Sciatic nerve (tissue), 2 donors: ENCODE results near the gene ZNF512. TPM values are rescaled to one million over a fixed set of nuclear protein-coding genes. Genes with fewer than 3 reads are reported as not detected.
"Not testable (repeated sequence)": the region's sequence is repeated elsewhere in the genome, so short reads cannot be mapped to it uniquely, and the experiment has no call there.

ENCODE experiments used
- ATAC-seq: fragments of 200-7000 bp; cut with Tn5 transposase; one replicate; pipeline ENCODE4 v1.9.1; 2020; ENCODE audit warnings: mild to moderate bottlenecking, moderate library complexity
- DNase-seq: peaks from one replicate; pipeline ENCODE4 v3.0.0-alpha.2; 2020; ENCODE audit warnings: low spot score
- intact Hi-C: fragments of 100-400 bp; cut with DNase I; formaldehyde crosslinking; loops from one replicate; pipeline ENCODE4 v1.14.2; 2022
- total RNA-seq: library from RNA; stranded (reverse); fragmentation: NEBNext Ultra II Directional; extraction: Animal tissue kit (Norgen Biotek cat#: 25700); gene quantifications from one replicate; pipeline ENCODE4 v1.2.1, GENCODE V29; 2021
- donor health status: DM: no; HTN: no; CAD: no.
- donor health status: DM: no; HTN: no; CAD: no.

The ZNF512 gene, protein sequence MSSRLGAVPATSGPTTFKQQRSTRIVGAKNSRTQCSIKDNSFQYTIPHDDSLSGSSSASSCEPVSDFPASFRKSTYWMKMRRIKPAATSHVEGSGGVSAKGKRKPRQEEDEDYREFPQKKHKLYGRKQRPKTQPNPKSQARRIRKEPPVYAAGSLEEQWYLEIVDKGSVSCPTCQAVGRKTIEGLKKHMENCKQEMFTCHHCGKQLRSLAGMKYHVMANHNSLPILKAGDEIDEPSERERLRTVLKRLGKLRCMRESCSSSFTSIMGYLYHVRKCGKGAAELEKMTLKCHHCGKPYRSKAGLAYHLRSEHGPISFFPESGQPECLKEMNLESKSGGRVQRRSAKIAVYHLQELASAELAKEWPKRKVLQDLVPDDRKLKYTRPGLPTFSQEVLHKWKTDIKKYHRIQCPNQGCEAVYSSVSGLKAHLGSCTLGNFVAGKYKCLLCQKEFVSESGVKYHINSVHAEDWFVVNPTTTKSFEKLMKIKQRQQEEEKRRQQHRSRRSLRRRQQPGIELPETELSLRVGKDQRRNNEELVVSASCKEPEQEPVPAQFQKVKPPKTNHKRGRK
- 46.1 TPM for total RNA-seq

DNA sequence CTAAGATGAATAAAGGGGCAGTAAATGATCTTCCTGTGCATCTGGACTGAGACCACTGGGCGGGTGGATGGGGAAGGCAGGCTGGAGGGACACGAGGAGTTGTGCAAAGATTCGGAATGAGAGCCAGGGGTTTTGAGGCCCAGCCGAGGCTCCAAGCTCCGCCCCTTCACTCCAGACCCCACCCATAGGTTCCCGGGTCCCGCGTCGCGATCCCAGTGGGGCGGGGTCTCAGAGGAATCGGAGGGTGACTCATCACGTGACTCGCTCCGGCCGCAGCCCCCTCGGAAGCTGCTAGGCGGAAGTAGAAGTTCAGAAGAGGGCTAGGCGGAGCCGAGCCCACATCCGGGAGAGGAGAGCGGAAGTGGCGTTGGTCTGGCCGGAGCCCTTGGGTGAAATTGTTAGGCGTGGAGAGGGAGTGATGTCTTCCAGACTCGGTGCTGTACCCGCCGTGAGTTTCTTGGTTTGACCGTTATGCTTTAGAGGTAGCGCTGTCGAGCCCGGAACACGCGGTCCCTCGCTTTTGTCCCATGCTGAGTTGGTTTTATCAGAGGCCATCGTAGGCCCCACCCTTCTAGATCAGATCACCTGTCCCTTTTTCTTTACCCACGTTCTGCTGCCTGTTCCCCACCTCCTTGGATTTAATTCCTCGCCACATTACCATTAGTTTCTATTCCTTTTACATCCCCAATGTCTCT lies at the start of gene ZNF512:
Gene ZNF512 (plus strand): TSS at position 348 of the 695 bp plus-strand sequence. CDS start 71 bp downstream, at position 419.
- intact Hi-C loops = no loop called here
- DNase-seq (peak; percentile 91), ATAC-seq (peak; percentile 99)

DNA sequence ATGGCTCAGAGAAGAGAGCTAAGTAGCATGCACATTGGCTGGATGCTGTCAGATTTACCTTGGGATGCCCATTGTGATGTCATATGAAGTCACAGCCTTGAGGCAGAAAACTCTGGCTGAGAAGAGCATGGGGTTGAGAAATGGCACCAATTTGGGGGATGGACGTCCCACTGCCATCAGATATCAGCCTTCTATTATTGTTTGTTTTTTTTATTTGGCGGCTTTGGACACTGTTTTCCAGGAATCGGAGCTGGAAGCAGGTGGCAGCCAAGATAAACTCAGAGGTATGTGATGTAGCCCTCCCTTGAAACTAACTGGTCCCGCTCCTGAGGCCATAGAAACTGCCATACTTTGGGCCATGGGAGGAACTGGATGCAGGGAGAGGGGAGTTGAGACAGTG lies 45.6 kb upstream of the ZNF512 start:
- no peak for DNase-seq
- intact Hi-C loops = no loop called here
- ATAC-seq = no peak

DNA sequence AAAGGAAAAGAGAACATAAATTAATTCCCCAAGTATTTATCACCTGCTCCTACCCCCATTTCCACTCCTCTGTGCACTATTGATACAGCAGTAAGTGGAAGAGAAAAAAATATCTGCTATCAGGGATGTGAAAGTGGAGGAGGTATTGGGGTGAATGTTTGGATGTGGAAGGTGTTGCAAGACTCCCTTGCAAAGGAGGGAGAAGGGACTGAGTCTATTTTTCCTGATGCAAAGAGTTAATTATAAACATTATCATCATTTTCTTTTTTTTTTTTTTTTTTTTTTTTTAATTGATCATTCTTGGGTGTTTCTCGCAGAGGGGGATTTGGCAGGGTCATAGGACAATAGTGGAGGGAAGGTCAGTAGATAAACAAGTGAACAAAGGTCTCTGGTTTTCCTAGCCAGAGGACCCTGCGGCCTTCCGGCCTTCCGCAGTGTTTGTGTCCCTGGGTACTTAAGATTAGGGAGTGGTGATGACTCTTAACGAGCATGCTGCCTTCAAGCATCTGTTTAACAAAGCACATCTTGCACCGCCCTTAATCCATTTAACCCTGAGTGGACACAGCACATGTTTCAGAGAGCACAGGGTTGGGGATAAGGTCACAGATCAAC lies 43.9 kb upstream of the ZNF512 start:
- DNase-seq, ATAC-seq, intact Hi-C loops: not testable (repeated sequence)

DNA sequence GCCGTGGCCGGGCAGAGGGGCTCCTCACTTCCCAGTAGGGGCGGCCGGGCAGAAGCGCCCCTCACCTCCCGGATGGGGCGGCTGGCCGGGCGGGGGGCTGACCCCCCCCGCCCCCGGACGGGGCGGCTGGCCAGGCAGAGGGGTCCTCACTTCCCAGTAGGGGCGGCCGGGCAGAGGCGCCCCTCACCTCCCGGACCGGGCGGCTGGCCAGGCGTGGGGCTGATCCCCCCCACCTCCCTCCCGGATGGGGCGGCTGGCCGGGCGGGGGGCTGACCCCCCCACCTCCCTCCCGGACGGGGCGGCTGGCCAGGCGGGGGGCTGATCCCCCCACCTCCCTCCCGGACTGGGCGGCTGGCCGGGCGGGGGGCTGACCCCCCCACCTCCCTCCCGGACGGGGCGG lies 43.2 kb upstream of the ZNF512 start:
- DNase-seq = not testable (repeated sequence)

DNA sequence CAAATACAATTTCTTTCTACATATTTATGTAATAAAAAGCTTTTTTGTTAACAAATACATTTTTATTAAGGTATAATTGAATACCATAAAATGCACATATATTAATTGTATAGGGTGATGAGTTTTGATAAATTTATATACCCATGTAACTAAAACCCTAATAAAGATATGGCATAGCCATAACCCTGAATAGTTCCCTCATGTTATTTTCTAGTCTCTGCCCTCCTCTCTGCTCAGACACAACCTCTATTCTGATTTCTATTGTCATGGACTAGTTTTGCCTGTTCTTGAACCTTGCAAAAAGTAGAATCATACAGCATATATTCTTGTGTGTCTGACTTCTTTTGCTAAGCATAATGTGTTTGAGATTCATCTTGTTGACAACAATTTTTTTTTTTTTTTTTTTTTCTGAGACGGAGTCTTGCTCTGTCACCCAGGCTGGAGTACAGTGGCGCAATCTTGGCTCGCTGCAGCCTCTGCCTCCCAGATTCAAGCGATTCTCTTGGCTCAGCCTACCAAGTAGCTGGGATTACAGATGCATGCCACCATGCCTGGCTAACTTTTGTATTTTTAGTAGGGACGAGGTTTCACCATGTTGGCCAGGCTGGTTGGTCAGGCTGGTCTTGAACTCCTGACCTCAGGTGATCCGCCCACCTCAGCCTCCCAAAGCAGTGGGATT lies 38.6 kb upstream of the ZNF512 start:
- ATAC-seq (no peak), DNase-seq (no peak)
- intact Hi-C loops = no loop called here

More for the DNA sequence above, 43.2 kb upstream of the ZNF512 start:
- intact Hi-C loops, ATAC-seq: not testable (repeated sequence)

DNA sequence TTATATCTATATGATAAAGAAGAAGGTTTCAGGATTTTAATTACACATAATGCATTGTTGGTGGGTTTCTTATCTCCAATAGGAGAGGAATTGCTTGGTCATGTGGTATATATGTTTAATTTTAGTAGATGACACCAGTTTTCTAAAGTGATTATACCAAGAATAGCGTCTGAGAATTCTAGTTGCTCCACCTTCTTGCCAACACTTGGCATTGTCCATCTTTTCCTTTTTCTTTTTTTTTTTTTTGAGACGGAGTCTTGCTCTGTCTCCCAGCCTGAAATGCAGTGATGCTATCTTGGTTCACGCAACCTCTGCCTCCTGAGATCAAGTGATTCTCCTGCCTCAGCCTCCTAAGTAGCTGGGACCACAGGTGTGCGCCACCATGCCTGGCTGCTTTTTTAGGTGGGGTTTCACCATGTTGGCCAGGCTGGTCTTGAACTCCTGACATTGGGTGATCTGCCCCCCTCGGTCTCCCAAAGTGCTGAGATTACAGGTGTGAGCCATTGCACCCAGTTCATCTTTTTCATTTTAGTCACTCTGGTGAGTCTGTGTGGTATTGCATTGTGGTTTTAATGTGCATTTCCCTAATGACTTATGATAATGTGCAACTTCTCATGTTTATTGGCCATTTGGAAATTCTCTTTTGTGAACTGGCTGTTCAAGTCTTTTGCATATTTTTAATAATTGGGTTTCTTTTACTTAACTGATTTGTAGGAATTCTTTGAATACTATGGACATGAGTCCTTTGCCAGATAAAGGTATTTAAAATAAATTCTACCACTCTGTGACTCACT lies 37.3 kb upstream of the ZNF512 start:
- intact Hi-C loops = no loop called here

DNA sequence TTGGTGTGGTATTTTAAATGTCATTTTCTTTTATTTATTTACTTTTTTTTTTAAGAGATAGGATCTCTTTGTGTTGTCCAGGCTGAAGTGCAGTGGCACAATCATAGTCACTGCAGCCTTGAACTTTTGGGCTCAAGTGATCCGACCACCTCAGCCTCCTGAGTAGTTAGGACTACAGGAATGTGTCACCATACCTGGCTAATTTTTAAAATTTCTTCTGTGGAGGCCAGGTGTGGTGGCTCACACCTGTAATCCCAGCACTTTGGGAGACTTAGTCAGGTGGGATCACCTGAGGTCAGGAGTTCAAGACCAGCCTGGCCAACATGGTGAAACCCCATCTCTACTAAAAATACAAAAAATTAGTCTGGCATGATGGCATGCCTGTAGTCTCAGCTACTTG lies 33.5 kb upstream of the ZNF512 start:
- ATAC-seq = no peak
- intact Hi-C loops = no loop called here

More for the DNA sequence above, 37.3 kb upstream of the ZNF512 start:
- ATAC-seq (no peak), DNase-seq (no peak)

DNA sequence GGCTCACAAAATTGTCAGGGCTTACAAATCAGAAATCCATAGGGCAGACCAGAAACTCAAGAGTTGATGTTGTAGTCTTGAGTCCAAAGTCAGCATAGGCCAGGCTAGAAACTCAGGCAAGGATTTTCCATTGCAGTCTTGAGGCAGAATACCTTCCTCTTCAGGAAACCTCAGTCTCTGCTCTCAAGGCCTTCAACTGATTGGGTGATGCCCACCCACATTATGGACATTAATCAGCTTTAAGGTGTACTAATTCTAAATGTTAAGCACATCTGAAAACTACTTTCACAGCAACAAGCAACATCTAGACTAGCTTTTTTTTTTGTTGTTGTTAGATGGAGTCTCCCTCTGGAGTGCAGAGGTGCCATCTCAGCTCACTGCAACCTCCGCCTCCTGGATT lies 31.3 kb upstream of the ZNF512 start:
- no peak for DNase-seq
- ATAC-seq = no peak
- intact Hi-C loops = no loop called here

More for the DNA sequence above, 33.5 kb upstream of the ZNF512 start:
- DNase-seq = no peak

DNA sequence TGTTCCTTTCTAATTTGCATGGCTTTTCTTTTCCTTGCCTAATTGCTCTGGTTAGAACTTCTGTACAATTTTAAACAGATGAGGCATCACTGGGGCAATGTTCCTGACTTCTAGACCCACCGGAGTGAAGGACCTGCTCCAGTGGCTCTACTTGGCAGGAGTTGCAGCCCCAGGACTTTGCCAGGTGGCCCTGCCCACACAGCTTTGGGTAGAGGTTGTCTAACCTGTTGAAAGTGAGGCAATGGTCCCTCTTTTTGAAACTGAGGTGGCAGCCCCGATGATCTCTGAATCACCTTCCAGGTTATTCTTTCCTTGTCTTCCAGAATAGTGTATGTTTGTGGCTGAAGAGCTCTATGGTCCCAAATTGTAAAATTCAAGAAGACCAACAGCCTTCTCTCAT lies 29.9 kb upstream of the ZNF512 start:
- DNase-seq = no peak
- intact Hi-C loops = no loop called here
- ATAC-seq = no peak

DNA sequence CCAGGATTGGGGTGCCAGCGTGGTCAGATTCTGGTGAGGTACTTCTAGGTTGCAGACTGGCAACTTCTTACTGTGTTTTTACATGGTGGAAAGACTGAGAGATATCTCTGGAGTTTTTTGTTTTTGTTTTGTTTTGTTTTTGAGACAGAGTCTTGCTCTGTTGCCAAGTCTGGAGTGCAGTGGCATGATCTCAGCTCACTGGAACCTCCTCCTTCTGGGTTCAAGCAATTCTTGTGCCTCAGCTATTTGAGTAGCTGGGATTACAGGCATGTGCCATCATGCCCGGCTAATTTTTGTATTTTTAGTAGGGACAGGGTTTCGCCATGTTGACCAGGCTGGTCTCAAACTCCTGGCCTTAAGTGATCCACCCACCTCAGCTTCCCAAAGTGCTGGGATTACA lies 28.4 kb upstream of the ZNF512 start:
- intact Hi-C loops, ATAC-seq, DNase-seq: not testable (repeated sequence)

DNA sequence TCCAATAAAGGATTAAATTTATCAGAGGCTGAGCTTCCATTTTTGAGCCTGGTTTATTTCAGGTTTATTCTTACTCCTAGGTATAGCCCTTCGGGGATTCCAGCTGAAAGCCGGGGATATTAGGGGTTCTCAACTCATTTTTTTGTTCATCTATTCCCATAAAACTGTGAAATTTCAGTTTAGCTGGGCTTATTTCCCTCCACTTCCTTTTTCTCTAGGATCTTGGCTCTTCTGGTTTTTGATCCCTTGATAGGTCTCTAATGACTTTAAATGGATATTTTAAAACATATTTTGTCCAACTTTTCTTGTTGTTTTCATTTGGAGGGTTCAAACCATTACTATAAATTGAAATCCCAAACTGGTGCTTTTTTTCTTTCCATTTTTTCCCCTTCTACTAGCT lies 23.6 kb upstream of the ZNF512 start:
- intact Hi-C loops = no loop called here
- ATAC-seq (no peak), DNase-seq (no peak)

DNA sequence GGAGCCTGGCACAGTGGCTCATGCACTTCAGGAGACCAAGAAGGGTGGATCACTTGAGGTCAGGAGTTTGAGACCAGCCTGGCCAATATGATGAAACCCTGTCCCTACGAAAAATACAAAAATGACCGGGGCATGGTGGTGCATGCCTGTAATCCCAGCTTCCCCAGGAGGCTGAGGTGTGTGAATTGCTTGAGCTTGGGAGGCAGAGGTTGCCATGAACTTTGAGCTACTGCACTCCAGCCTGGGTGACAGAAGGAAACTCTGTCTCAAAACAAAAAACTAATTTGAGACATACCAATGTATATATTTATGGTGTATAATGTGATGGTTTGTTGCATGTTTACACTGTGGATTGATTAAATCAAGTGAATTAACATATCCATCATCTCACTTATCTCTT lies 21.8 kb upstream of the ZNF512 start:
- DNase-seq = no peak
- intact Hi-C loops = no loop called here
- no peak for ATAC-seq

DNA sequence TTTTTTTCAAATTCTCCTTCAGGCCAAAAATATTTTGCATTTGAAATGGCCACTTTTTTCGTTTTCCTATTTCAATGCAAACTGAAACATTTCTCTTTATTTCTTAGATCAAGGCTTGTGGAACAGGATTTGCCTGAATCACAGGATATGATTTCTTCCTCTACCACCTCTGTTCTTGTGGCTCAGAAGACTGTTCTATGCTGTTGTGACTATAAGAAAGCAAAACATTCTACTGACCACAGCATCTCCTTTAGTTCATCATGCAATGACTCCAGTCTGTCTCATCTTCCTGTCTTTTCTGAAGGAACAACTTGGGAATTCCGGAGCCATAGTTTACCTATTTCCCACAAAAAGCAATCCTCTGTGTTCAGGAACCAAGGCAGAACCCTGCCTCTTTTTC lies 16.2 kb upstream of the ZNF512 start:
- ATAC-seq (no peak), DNase-seq (no peak)
- intact Hi-C loops = no loop called here

DNA sequence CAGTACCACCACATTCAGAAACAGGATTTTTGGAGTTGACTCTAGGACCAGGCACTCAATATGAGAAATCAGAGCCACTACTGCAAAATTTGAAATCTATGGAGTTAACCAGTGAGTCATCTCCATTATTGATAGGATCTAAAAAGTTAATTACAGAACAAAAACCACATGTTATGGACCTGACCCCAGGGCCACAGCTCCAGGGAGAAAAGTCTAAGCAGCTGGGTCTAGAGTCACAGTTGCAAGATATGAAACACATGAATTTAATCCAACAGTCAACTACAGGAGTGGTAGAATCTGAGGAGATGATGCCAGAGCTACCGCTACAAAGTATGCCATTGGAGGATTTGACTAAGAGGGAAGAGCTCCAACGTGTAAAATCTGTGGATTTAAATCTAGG lies 13.4 kb upstream of the ZNF512 start:
- intact Hi-C loops = no loop called here
- no peak for ATAC-seq
- no peak for DNase-seq

DNA sequence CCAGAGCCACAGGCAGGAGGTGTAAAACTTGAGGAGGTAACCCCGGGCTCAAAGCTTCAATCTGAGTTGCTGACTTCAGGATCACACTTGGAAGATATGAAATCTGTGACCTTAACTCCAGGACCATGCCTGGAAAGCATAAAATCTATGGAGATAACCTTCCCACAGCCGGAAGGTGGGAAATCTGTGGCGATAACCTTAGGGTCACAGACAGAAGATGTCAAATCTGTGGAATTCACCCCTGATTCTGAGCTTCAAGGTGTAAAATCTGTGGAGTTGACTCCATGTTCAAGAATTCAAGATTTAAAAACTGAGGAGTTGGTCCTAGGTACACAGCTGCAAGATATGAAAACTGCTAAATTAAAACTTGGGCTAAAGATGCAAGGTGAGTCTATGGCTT lies 11.6 kb upstream of the ZNF512 start:
- ATAC-seq (no peak), DNase-seq (no peak)
- intact Hi-C loops = no loop called here

DNA sequence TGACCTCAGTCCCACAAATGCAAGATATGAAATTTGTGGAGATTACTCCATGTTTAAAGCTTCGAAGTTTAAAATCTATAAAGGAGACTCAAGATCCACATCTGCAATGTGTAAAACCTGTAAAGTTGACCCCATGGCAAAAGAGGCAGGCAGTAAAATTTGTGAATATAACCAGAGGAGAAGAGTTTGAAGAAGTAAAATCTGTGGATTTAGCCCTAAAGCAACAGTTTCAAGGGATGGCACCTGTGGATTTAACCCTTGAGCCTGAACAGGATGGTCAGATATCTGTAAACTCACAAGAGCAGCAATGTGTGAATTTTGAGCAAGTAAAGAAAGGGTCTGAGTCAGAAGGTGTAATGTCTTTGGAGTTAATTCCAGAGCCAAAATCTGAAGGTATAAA lies 11.2 kb upstream of the ZNF512 start:
- DNase-seq (no peak), ATAC-seq (no peak)
- intact Hi-C loops = no loop called here

DNA sequence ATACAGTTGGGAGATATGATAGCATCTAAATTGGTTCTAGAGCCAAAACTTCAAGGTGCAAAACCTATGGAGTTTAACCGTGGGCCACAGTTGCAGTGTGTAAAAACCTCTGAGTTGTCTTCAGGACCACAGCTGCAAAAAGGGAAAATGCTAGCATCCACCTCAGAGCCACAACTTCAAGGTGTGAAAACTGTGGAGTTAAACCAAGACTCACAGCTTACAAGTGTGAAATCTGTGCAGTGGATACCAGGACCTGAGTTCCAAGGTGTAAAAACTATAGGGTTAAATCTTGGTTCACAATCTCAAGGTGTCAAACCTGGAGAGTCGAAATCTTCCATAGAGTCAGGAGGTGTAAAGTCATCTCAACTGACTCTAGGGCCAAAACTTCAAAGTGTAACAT lies 10.4 kb upstream of the ZNF512 start:
- ATAC-seq (no peak), DNase-seq (no peak)
- intact Hi-C loops = no loop called here

DNA sequence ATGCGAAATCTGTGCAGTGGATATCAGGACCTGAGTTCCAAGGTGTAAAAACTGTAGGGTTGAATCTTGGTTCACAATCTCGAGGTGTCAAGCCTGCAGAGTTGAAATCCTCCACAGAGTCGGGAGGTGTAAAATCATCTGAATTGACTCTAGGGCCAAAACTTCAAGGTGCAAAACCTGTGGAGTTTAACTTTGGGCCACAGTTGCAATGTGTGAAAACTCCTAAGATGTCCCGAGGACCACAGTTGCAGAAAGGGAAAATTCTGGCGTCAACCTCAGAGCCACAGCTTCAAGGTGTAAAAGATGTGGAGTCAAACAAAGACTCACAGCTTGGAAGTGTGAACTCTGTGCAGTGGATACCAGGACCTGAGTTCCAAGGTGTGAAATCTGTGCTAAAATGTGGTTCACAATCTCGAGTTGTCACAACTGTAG lies 9.8 kb upstream of the ZNF512 start:
- no peak for ATAC-seq
- no peak for DNase-seq
- intact Hi-C loops = no loop called here
